Small intestine (tissue), 7 donors: ENCODE results near the gene CDC27. TPM values are rescaled to one million over a fixed set of nuclear protein-coding genes. Genes with fewer than 3 reads are reported as not detected.
"Not testable (repeated sequence)": the region's sequence is repeated elsewhere in the genome, so short reads cannot be mapped to it uniquely, and the experiment has no call there.

Experiments
- DNase-seq, 2 donors: peaks; one replicate each; pipeline versions ENCODE4 v3.0.0 to v3.0.0-alpha.2; 2013
- FAIRE-seq: peaks from 2 replicates; lab custom pipeline; 2012; peaks lifted over from hg19 to GRCh38; lab: Jason Lieb, UNC
- H3K27ac ChIP-seq, 3 donors: one replicate each; pipeline ENCODE4 v1.5.1; 2013; ENCODE audit warnings: low read length in 2 of 3, mild to moderate bottlenecking in 2 of 3, control low read depth in 1 of 3, inconsistent platforms in 1 of 3, low read depth in 1 of 3, moderate library complexity in 1 of 3
- H3K27me3 ChIP-seq, 3 donors: one replicate each; pipeline ENCODE4 v1.6.1; 2013; ENCODE audit warnings: low read length in 3 of 3, inconsistent platforms in 1 of 3; ENCODE audit not compliant: control insufficient read depth in 3 of 3, insufficient read depth in 3 of 3
- H3K36me3 ChIP-seq, 3 donors: one replicate each; pipeline ENCODE4 v1.6.1; 2013; ENCODE audit warnings: low read length in 3 of 3, inconsistent platforms in 1 of 3, low read depth in 1 of 3, mild to moderate bottlenecking in 1 of 3, moderate library complexity in 1 of 3; ENCODE audit not compliant: control insufficient read depth in 3 of 3, insufficient read depth in 2 of 3
- H3K4me1 ChIP-seq, 3 donors: one replicate each; pipeline ENCODE4 v1.6.1; 2013; ENCODE audit warnings: low read length in 2 of 3, inconsistent platforms in 1 of 3, low read depth in 1 of 3, mild to moderate bottlenecking in 1 of 3, moderate library complexity in 1 of 3; ENCODE audit not compliant: control insufficient read depth in 3 of 3, insufficient read depth in 2 of 3
- H3K4me3 ChIP-seq, 3 donors: one replicate each; pipeline ENCODE4 v1.5.1; 2013; ENCODE audit warnings: low read length in 3 of 3, control low read depth in 1 of 3, inconsistent platforms in 1 of 3, low read depth in 1 of 3, mild to moderate bottlenecking in 1 of 3, moderate library complexity in 1 of 3
- H3K9me3 ChIP-seq, 2 donors: one replicate each; pipeline ENCODE4 v1.6.1; 2013; ENCODE audit warnings: low read depth in 1 of 2, low read length in 1 of 2; ENCODE audit not compliant: control insufficient read depth in 2 of 2, insufficient read depth in 1 of 2
- WGBS, 3 donors: extraction: QIAGEN DNeasy Blood & Tissue Kit; methylation state at CpG; one replicate each; pipeline ENCODE4 v1.1.7; 2013; 5-methylcytosine and 5-hydroxymethylcytosine counted together
- polyA plus RNA-seq, 4 donors: library from polyadenylated mRNA; stranded (reverse) in 3 of 4; unstranded in 1 of 4; fragments of 200-250 nt in 3 of 4; fragments of 120-200 nt in 1 of 4; gene quantifications; one replicate each; pipeline versions ENCODE4 v1.2.1 to v1.2.3, GENCODE V29; 2013
- donor health status: healthy with polysubstance abuse.
- donor health status: control.
- donor health status: control.
- donor health status: Bipolar disorder and iron deficiency.
- donor health status: healthy.

The CDC27 gene
- polyA plus RNA-seq, 4 donors = 5.9 to 29.7 (median 19.5) TPM

GRCh38 chr17:47131761-47132160 is 57.3 kb downstream of the CDC27 start:
- Histone ChIP-seq H3K36me3 (peaks cover 0 to 37% (median 6%) of the 10 kb centered on the region in 3 donors), H3K27ac (no peak overlapping the region), H3K27me3 (no peaks in the 10 kb centered on the region), H3K9me3 (peaks cover 0 to 2% of the 10 kb centered on the region in 2 donors), H3K4me1 (no peaks in the 10 kb centered on the region), H3K4me3 (no peak overlapping the region)
- no peak for DNase-seq
- 90 to 95% (median 93%) methylated on average over 2 to 3 of the region's 3 CpGs for WGBS, 3 donors
- FAIRE-seq = no peak

DNA sequence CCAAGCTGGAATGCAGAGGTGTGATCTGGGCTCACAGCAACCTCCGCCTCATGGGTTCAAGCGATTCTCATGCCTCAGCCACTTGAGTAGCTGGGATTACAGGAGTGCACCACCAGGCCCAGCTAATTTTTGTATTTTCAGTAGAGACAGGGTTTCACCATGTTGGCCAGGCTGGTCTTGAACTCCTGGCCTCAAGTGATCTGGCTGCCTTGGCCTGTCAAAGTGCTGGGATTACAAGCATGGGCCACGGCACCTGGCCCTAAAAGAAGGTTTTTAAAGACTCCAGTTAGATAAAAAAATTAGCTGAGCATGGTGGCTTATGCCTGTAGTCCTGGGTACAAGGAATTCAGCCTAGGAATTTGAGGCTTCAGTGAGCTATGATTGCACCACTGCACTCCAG is 62.3 kb downstream of the CDC27 start:
- H3K4me3 ChIP-seq, H3K27ac ChIP-seq, H3K4me1 ChIP-seq, H3K27me3 ChIP-seq, H3K9me3 ChIP-seq, FAIRE-seq, DNase-seq: not testable (repeated sequence)
- 96 to 99% (median 99%) methylated on average over 3 of the region's 3 CpGs for WGBS, 3 donors
- H3K36me3 ChIP-seq = peaks cover 1 to 35% (median 7%) of the 10 kb centered on the region in 3 donors

- H3K9me3 ChIP-seq, H3K27ac ChIP-seq, H3K4me1 ChIP-seq, H3K27me3 ChIP-seq, H3K4me3 ChIP-seq, DNase-seq, FAIRE-seq: not testable (repeated sequence)
- H3K36me3 ChIP-seq = peaks cover 9 to 33% (median 11%) of the 10 kb centered on the region in 3 donors
- WGBS, 3 donors = 93 to 100% (median 95%) methylated on average over 2 of the region's 2 CpGs
These were observed 65.8 kb downstream of the CDC27 start for GRCh38 chr17:47123262-47123661.

DNA sequence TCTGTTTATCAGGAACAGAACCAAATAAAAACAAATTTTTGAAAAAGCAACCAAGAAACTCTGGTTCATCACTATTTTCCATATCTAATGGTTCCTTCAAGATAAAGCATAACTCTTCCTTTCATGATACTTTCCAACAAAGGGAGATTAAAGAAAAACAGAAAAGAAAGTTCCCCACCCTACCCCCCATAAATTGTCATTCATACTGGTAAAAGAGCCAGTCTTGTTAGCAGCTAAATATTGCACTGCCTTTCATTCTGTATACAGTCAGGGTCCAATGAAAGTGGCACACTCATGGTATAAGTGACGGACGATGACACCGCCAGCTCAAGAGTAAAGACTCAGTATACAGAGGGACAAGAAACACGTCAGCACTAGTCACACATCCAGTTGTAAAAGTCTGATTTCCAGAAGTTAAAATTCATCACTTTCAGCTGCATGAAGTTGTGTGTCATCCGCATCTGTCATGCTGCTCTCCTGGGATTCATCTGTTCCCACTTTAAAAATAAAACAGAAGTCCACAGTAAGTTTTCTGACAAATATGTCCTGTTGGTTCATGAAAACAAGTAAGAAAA is 68.5 kb downstream of the CDC27 start:
- H3K27ac ChIP-seq = no peak overlapping the region
- WGBS, 3 donors = 91 to 97% (median 94%) methylated on average over 5 of the region's 5 CpGs
- H3K36me3 ChIP-seq = peaks cover 5 to 20% (median 11%) of the 10 kb centered on the region in 3 donors
- H3K4me3 ChIP-seq = no peak overlapping the region
- no peaks in the 10 kb centered on the region for H3K4me1 ChIP-seq
- H3K27me3 ChIP-seq = no peaks in the 10 kb centered on the region
- no peaks in the 10 kb centered on the region for H3K9me3 ChIP-seq
- FAIRE-seq = no peak
- no peak for DNase-seq

DNA sequence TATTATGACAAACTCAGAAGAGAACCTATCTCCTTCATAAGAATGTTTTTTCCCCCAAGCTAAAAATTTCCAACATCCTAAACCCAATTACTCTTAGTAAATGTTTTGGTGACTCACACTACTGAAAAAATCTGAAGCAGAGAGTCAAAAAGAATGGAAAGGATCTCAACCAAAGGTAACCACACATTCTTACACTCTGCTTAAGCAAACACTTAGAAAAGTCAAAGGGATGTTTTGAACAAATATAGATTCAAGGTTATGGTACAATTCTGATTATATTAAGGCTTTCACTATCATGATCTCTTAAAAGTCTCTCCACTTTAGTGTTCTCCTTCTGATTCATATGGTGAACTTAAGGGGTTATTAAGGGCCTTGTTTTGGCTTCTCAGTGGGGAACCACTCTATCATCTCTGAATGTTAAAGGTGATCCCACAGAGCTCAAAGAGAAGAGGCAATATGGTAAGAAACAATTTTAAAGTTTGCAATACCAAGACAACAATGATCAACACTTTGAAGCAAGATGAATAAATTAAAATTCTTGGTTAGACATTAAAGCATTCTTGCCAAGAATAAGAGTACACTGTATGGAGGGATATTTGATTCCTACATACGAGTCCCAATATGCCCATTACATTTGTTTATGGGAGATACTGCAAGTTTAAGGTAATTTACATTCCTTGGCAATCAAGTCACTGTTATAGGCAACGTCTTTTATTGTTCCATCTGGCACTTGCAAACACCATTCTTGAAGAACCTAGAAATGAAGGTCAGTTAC is 69.2 kb downstream of the CDC27 start:
- 70 to 76% (median 72%) methylated on average over 2 of the region's 2 CpGs for WGBS, 3 donors
- Histone ChIP-seq H3K4me1 (no peaks in the 10 kb centered on the region), H3K36me3 (peaks cover 5 to 17% (median 11%) of the 10 kb centered on the region in 3 donors), H3K27me3 (no peaks in the 10 kb centered on the region), H3K9me3 (no peaks in the 10 kb centered on the region), H3K27ac (no peak overlapping the region), H3K4me3 (no peak overlapping the region)
- DNase-seq (no peak), FAIRE-seq (no peak)

GRCh38 chr17:47117386-47117785 is 71.7 kb downstream of the CDC27 start:
- WGBS, 3 donors = 87 to 93% (median 91%) methylated on average over 3 of the region's 3 CpGs
- H3K4me3 ChIP-seq = no peak overlapping the region
- no peak for FAIRE-seq
- no peak for DNase-seq
- H3K27me3 ChIP-seq = no peaks in the 10 kb centered on the region
- H3K4me1 ChIP-seq = no peaks in the 10 kb centered on the region
- no peaks in the 10 kb centered on the region for H3K9me3 ChIP-seq
- H3K36me3 ChIP-seq = peaks cover 5 to 11% (median 11%) of the 10 kb centered on the region in 3 donors
- H3K27ac ChIP-seq = no peak overlapping the region

DNA sequence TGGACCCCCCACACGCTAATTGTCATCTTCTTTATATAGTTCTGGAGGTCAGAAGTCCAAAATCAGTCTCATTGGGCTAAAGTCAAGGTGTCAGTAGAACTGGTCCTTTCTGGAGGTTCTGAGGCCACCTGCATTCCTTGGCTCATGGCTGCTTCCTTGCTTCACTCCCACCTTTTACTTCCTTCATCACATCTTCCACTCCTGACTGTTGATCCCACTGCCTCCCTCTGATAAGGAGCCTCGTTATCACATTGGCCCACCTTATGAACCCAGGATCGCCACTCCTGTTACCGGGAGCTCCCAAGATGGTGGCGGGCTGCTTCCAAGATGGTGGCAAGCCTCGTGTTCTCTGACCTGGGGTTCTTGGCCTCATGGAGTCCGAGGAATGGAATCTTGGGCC is 83.0 kb downstream of the CDC27 start:
- WGBS, 3 donors = 74 to 87% (median 79%) methylated on average over 7 of the region's 7 CpGs
- H3K27ac ChIP-seq = no peak overlapping the region
- DNase-seq = no peak
- no peaks in the 10 kb centered on the region for H3K27me3 ChIP-seq
- no peak for FAIRE-seq
- H3K36me3 ChIP-seq = no peaks in the 10 kb centered on the region
- no peak overlapping the region for H3K4me3 ChIP-seq
- no peaks in the 10 kb centered on the region for H3K4me1 ChIP-seq
- H3K9me3 ChIP-seq = no peaks in the 10 kb centered on the region

- H3K4me1 ChIP-seq, DNase-seq, H3K27ac ChIP-seq, H3K36me3 ChIP-seq, FAIRE-seq, H3K9me3 ChIP-seq, H3K27me3 ChIP-seq, H3K4me3 ChIP-seq: not testable (repeated sequence)
- WGBS, 3 donors = 18 to 42% (median 24%) methylated on average over 1 of the region's 1 CpG
These were observed 83.8 kb downstream of the CDC27 start for GRCh38 chr17:47105246-47105645.
